CD14-positive monocyte (primary cell): ENCODE measurements around the gene RRP9. TPM values are rescaled to one million over a fixed set of nuclear protein-coding genes. Genes with fewer than 3 reads are reported as not detected.

Experiments
- DNase-seq, 3 donors: peaks; one replicate each; pipeline ENCODE4 v3.0.0-alpha.2; 2011 to 2022
- H2AFZ ChIP-seq: 2 replicates; pipeline ENCODE4 v1.6.0; 2012; ENCODE audit warnings: mild to moderate bottlenecking, low read depth, low read length, inconsistent platforms; ENCODE audit not compliant: insufficient read depth, poor library complexity, severe bottlenecking
- H3K27ac ChIP-seq, 2 donors: 1 replicate in 1 of 2; 2 replicates in 1 of 2; pipeline ENCODE4 v1.5.1; 2012 to 2013; ENCODE audit warnings: low read length in 2 of 2, control low read depth in 1 of 2, inconsistent platforms in 1 of 2, low read depth in 1 of 2, mild to moderate bottlenecking in 1 of 2
- H3K27me3 ChIP-seq, 2 donors: one replicate each; pipeline versions ENCODE4 v1.6.0 to v1.6.1; 2011 to 2013; ENCODE audit warnings: low read length in 2 of 2; ENCODE audit not compliant: control insufficient read depth in 2 of 2, insufficient read depth in 2 of 2
- H3K36me3 ChIP-seq, 2 donors: replicated peaks in 1 of 2; 1 replicate in 1 of 2; 2 replicates in 1 of 2; pipeline versions ENCODE4 v1.5.1 to v1.6.1; 2012 to 2013; ENCODE audit warnings: low read length in 2 of 2, control low read depth in 1 of 2, inconsistent platforms in 1 of 2, mild to moderate bottlenecking in 1 of 2; ENCODE audit not compliant: insufficient read depth in 2 of 2, control insufficient read depth in 1 of 2
- H3K4me1 ChIP-seq, 2 donors: 1 replicate in 1 of 2; 2 replicates in 1 of 2; pipeline versions ENCODE4 v1.5.1 to v1.6.1; 2012 to 2013; ENCODE audit warnings: low read length in 2 of 2, control low read depth in 1 of 2, inconsistent platforms in 1 of 2, mild to moderate bottlenecking in 1 of 2, moderate library complexity in 1 of 2; ENCODE audit not compliant: insufficient read depth in 2 of 2, control insufficient read depth in 1 of 2
- H3K4me2 ChIP-seq: replicated peaks from 2 replicates; pipeline ENCODE3; 2012; ENCODE audit warnings: low read length, moderate library complexity, mild to moderate bottlenecking; ENCODE audit not compliant: poor library complexity, severe bottlenecking; ENCODE audit errors: extremely low read depth
- H3K4me3 ChIP-seq, 3 experiments: fragments of 200-600 bp in 1 of 3; sonication (generic) in 1 of 3; replicated peaks in 1 of 3; 1 replicate in 2 of 3; 2 replicates in 1 of 3; pipeline ENCODE4 v1.5.1; 2011 to 2013; ENCODE audit warnings: low read length in 3 of 3, mild to moderate bottlenecking in 3 of 3, control low read depth in 2 of 3, low read depth in 2 of 3, inconsistent platforms in 1 of 3, moderate library complexity in 1 of 3
- H3K79me2 ChIP-seq: 2 replicates; pipeline ENCODE4 v1.6.0; 2012; ENCODE audit warnings: mild to moderate bottlenecking, control low read depth, inconsistent platforms, low read length, moderate library complexity; ENCODE audit not compliant: insufficient read depth
- H3K9ac ChIP-seq: 2 replicates; pipeline ENCODE4 v1.6.0; 2017; ENCODE audit warnings: low read length, mild to moderate bottlenecking; ENCODE audit not compliant: insufficient read depth, poor library complexity, severe bottlenecking
- H3K9me3 ChIP-seq, 2 donors: replicated peaks in 1 of 2; 1 replicate in 1 of 2; 2 replicates in 1 of 2; pipeline versions ENCODE4 v1.5.1 to v1.6.1; 2012 to 2013; ENCODE audit warnings: low read length in 2 of 2, control low read depth in 1 of 2; ENCODE audit not compliant: control insufficient read depth in 1 of 2, insufficient read depth in 1 of 2
- H4K20me1 ChIP-seq: 2 replicates; pipeline ENCODE4 v1.6.0; 2012; ENCODE audit warnings: mild to moderate bottlenecking, low read length, control low read depth, moderate library complexity; ENCODE audit not compliant: insufficient read depth
- H3K27ac Mint-ChIP-seq, 7 donors: one replicate each; pipeline ENCODE4 v1.8.0; 2020; ENCODE audit warnings: mild to moderate bottlenecking in 7 of 7, mixed read lengths in 7 of 7, moderate library complexity in 6 of 7, inconsistent platforms in 2 of 7
- H3K27me3 Mint-ChIP-seq, 3 donors: one replicate each; pipeline ENCODE4 v1.8.0; 2021 to 2022; ENCODE audit warnings: low read depth in 3 of 3, mild to moderate bottlenecking in 3 of 3, mixed read lengths in 3 of 3, moderate library complexity in 3 of 3, inconsistent platforms in 1 of 3
- H3K36me3 Mint-ChIP-seq, 2 donors: one replicate each; pipeline ENCODE4 v1.8.0; 2020; ENCODE audit warnings: mixed read lengths in 2 of 2, inconsistent platforms in 1 of 2, mild to moderate bottlenecking in 1 of 2
- H3K4me1 Mint-ChIP-seq: one replicate; pipeline ENCODE4 v1.8.0; 2020; ENCODE audit warnings: mild to moderate bottlenecking, mixed read lengths
- H3K4me3 Mint-ChIP-seq, 2 donors: one replicate each; pipeline ENCODE4 v1.8.0; 2020; ENCODE audit warnings: mild to moderate bottlenecking in 2 of 2, mixed read lengths in 2 of 2, moderate library complexity in 1 of 2
- H3K9me3 Mint-ChIP-seq, 7 donors: one replicate each; pipeline ENCODE4 v1.8.0; 2020 to 2022; ENCODE audit warnings: mixed read lengths in 7 of 7, mild to moderate bottlenecking in 6 of 7, moderate library complexity in 6 of 7, inconsistent platforms in 2 of 7
- WGBS: methylation state at CpG from one replicate; pipeline ENCODE4 v1.1.5; 2013; ENCODE audit warnings: missing lambda C conversion rate; ENCODE audit not compliant: insufficient coverage; 5-methylcytosine and 5-hydroxymethylcytosine counted together
- intact Hi-C, 2 donors: fragments of 100-400 bp; cut with micrococcal nuclease; formaldehyde crosslinking; loops; one replicate each; pipeline versions ENCODE4 v1.15.0 to v1.15.1; 2023
- polyA plus RNA-seq, 3 donors: library from polyadenylated mRNA; depleted of rRNA in 1 of 3; unstranded in 2 of 3; stranded (reverse) in 1 of 3; fragments of 300-500 nt in 2 of 3; fragments of >200 nt in 1 of 3; fragmentation: Illumina TruSeq in 2 of 3; gene quantifications; 1 replicate in 2 of 3; 2 replicates in 1 of 3; pipeline ENCODE4 v1.2.3, GENCODE V29; 2012 to 2021
- TF ChIP-seq, protein P1 (sequence below): fragments of 200-600 bp; IDR thresholded peaks from one replicate; pipeline ENCODE4 v1.8.0; 2022; ENCODE audit warnings: antibody characterized with exemption, mild to moderate bottlenecking

The RRP9 gene
- polyA plus RNA-seq, 3 donors, result 6.7 to 10.4 (median 9.9) TPM

DNA sequence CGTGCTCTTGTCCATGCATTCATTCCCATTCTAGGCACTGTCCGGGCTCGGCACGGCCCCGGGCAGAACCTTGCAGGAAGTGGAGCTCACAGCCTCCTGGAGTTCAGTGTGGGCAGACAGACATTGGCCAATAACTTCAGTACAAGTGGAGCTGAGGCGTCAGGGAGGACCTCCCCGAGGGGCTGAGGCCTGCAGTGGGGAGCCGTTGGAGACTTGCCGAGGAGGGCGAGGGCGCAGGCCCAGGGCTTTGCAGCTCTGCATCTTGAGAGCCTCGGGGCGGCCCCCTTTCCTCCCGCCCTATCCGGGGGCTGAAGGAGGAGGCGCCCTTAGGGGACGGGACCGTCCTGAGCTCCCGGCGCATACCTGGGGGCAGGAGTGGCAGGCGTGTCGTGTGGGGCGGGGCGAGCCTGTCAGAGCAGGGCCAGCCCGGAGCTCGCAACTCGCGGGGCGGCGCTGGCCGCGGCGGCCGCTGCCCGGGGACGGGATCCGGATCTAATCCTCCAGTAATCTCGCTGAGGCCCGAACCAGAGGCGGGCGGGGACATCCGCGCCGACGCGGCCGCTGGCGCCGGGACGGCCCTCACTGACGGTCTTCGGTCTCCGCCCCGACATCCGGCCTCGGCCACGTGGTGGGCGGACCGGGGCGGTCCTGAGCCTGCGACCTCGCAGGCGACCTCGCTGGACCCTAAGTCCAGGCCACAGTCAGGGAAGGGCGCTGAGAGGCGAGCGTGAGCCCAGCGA, 41.3 kb upstream of the RRP9 start, which contains the start of gene ACY1:
Gene ACY1, plus strand, starts transcription at position 698 of the 740 bp plus-strand sequence. CDS start 530 bp downstream, outside the sequence.
- under 1% methylated on average over 66 of the region's 68 CpGs for WGBS
- intact Hi-C loops, result no loop called here
- peak within 1 kb of the TSS; percentile 90 to 91 for H3K4me3 Mint-ChIP-seq

DNA sequence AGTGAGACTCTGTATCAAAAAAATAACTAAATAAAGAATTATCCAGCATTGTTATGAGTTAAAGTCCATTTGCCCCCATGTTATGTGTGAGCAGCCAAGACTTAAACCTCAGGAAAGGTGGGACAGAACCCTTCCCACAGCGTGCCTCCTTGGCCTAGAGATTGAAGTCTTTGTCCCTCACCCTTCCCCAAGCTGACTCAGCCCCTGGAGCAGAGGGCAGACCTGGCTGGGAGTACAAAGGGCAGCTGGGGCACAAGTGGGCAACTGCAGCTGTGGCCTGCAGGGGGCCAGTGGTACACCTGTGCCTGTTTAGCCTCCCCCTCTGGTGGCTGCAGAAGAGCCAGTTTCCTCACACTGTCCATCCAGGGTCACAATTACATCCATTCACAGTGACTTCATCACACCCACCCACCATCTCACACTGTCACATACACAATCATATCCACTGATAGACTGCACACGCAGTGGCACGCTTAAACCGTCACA, 40.7 kb upstream of the RRP9 start:
- Histone ChIP-seq H3K4me1 (peaks cover 19 to 25% of the 10 kb centered on the region in 2 donors), H3K9ac (peak overlapping the region; percentile 80), H3K4me2 (peak overlapping the region; percentile 83), H3K27me3 (no peaks in the 10 kb centered on the region), H2AFZ (peak overlapping the region; percentile 95), H4K20me1 (no peaks in the 10 kb centered on the region), H3K79me2 (peaks cover 5% of the 10 kb centered on the region), H3K27ac (peak overlapping the region; percentile 68 to 84), H3K36me3 (no peaks in the 10 kb centered on the region), H3K9me3 (no peaks in the 10 kb centered on the region), H3K4me3 (peak overlapping the region; percentile 53 to 84 (median 55))
- H3K4me1 Mint-ChIP-seq, result peaks cover 27% of the 10 kb centered on the region
- peaks cover 0 to 3% (median 0%) of the 10 kb centered on the region in 3 donors for H3K27me3 Mint-ChIP-seq
- intact Hi-C loops, result no loop called here
- DNase-seq, result peak in 2 of 3 donors; percentile 35 to 46
- TF ChIP-seq, protein P1, sequence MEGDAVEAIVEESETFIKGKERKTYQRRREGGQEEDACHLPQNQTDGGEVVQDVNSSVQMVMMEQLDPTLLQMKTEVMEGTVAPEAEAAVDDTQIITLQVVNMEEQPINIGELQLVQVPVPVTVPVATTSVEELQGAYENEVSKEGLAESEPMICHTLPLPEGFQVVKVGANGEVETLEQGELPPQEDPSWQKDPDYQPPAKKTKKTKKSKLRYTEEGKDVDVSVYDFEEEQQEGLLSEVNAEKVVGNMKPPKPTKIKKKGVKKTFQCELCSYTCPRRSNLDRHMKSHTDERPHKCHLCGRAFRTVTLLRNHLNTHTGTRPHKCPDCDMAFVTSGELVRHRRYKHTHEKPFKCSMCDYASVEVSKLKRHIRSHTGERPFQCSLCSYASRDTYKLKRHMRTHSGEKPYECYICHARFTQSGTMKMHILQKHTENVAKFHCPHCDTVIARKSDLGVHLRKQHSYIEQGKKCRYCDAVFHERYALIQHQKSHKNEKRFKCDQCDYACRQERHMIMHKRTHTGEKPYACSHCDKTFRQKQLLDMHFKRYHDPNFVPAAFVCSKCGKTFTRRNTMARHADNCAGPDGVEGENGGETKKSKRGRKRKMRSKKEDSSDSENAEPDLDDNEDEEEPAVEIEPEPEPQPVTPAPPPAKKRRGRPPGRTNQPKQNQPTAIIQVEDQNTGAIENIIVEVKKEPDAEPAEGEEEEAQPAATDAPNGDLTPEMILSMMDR, result peak; percentile 76
- peaks cover 0 to 1% (median 0%) of the 10 kb centered on the region in 7 donors for H3K9me3 Mint-ChIP-seq
- H3K27ac Mint-ChIP-seq, result peak overlapping the region; percentile 79 to 98 (median 92)
- WGBS, result 0% methylated on average over 4 of the region's 4 CpGs
- H3K4me3 Mint-ChIP-seq, result peak overlapping the region; percentile 90 to 91
- peaks cover 0 to 7% of the 10 kb centered on the region in 2 donors for H3K36me3 Mint-ChIP-seq

More for the DNA sequence above, 41.3 kb upstream of the RRP9 start, which contains the start of gene ACY1:
- Mint-ChIP-seq H3K4me1 (peaks cover 25% of the 10 kb centered on the region), H3K27me3 (peaks cover 0 to 3% (median 0%) of the 10 kb centered on the region in 3 donors), H3K36me3 (peaks cover 0 to 7% of the 10 kb centered on the region in 2 donors), H3K27ac (peak within 1 kb of the TSS; percentile 87 to 98 (median 92)), H3K9me3 (peaks cover 0 to 1% (median 0%) of the 10 kb centered on the region in 7 donors)
- peak; percentile 64 to 75 (median 74) for DNase-seq
- peak within 1 kb of the TSS; percentile 73 to 84 for H3K27ac ChIP-seq
- H3K27me3 ChIP-seq, result no peaks in the 10 kb centered on the region
- H3K9ac ChIP-seq, result peak within 1 kb of the TSS; percentile 80
- H3K79me2 ChIP-seq, result peaks cover 5% of the 10 kb centered on the region
- H4K20me1 ChIP-seq, result no peaks in the 10 kb centered on the region
- peak within 1 kb of the TSS; percentile 53 to 84 (median 55) for H3K4me3 ChIP-seq
- H2AFZ ChIP-seq, result peak within 1 kb of the TSS; percentile 95
- H3K9me3 ChIP-seq, result no peaks in the 10 kb centered on the region
- TF ChIP-seq, protein P1, result peak; percentile 57
- peak within 1 kb of the TSS; percentile 83 for H3K4me2 ChIP-seq
- no peaks in the 10 kb centered on the region for H3K36me3 ChIP-seq
- peaks cover 19 to 25% of the 10 kb centered on the region in 2 donors for H3K4me1 ChIP-seq
